Stimulated activated naive CD8-positive, alpha-beta T cell treated with anti-CD3 and anti-CD28 coated beads, Interleukin-15, amount 100 ng/mL, for 72 hours (primary cell): ENCODE measurements around the gene NMRK1.

ENCODE experiments used
- ATAC-seq: fragments of 150-1000 bp; cut with Tn5 transposase; 2 replicates; pipeline ENCODE4 v1.10.0; 2021; ENCODE audit warnings: mild to moderate bottlenecking, moderate library complexity
- DNase-seq, 2 donors: peaks; one replicate each; pipeline ENCODE4 v3.0.0; 2021 to 2022
- H3K27ac Mint-ChIP-seq, 2 donors: one replicate each; pipeline ENCODE4 v1.8.0; 2022; ENCODE audit warnings: mild to moderate bottlenecking in 2 of 2, mixed read lengths in 2 of 2, moderate library complexity in 2 of 2
- H3K27me3 Mint-ChIP-seq: one replicate; pipeline ENCODE4 v1.8.0; 2022; ENCODE audit warnings: mixed read lengths
- H3K4me1 Mint-ChIP-seq: one replicate; pipeline ENCODE4 v1.8.0; 2022; ENCODE audit warnings: mild to moderate bottlenecking, mixed read lengths
- H3K4me3 Mint-ChIP-seq, 2 donors: one replicate each; pipeline ENCODE4 v1.8.0; 2022; ENCODE audit warnings: mild to moderate bottlenecking in 2 of 2, mixed read lengths in 2 of 2, moderate library complexity in 1 of 2
- H3K9me3 Mint-ChIP-seq, 2 donors: one replicate each; pipeline ENCODE4 v1.8.0; 2022; ENCODE audit warnings: mixed read lengths in 2 of 2

NMRK1 gene

DNA sequence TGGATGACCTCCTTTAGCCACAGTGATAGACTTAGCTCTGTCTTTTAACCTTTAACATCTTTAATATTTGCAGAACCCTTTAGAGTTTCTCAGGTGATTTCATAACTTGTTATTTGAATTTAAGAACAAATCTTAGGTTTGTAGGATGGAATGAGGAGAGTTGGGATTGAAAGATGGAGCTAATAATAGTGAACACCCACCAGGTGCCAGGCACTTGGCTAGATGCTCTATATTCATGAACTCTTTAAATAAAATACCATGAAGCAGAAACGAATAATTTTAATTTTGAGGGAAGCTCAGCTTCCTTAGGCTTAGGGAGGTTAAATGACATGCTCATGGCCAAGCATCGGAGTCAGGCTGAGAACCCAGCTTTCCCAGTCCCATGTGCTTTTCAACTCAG, 40.4 kb downstream of the NMRK1 start:
- no peaks in the 10 kb centered on the region for H3K4me1 Mint-ChIP-seq
- H3K4me3 Mint-ChIP-seq, result no peak overlapping the region
- ATAC-seq, result no peak
- no peaks in the 10 kb centered on the region for H3K9me3 Mint-ChIP-seq
- no peak for DNase-seq
- peaks cover 12% of the 10 kb centered on the region for H3K27me3 Mint-ChIP-seq
- no peak overlapping the region for H3K27ac Mint-ChIP-seq

DNA sequence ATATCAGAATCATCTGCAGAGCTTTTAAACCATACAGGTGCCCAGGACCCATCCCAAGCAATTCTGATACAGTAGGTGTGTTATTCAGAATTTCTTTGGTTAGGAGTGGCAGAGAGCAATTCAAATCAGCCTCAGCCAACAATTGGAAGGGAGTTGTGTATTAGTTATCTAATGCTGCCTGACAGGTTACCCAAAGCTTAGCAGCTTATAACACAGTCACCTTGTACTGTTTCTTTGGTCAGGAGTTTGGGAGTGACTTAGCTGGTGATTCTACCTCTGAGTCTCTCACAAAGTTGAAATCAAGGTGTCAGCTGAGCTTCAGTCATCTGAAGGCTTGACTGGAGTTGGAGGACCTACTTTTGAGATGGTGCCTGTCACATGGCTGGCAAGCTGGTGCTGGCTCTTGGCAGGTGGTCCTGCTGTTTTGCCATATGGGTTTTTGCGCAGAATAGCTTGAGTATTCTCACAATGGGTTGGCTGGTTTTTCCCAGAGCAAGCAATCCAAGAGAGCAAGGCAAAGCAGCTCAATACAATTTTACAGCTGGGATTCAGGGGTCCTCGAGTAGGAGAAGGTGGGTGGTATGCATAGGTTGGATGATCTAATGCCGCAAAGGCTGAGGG, 41.1 kb downstream of the NMRK1 start:
- ATAC-seq (no peak), DNase-seq (no peak)
- Mint-ChIP-seq H3K27ac (no peak overlapping the region), H3K9me3 (no peaks in the 10 kb centered on the region), H3K27me3 (peaks cover 12% of the 10 kb centered on the region), H3K4me3 (no peak overlapping the region), H3K4me1 (no peaks in the 10 kb centered on the region)

DNA sequence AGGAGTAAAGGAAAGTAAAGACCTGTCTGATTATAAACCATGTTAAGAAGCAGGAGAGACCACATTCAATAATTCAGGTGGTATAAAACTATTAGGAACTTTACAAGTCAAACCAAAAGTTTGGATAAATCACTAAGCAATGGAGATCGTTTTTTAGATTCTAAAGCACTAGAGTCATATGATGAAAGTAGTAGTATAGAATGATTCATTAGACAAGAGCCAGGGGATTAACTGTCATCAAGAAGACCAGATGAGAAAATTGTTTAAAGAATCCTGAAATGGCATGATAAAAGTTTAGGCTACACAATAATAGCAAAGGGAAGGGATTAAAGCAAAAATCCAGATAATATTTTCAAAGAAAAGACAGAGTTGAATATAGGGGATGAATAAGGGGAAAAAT, 46.9 kb downstream of the NMRK1 start:
- H3K27ac Mint-ChIP-seq, result no peak overlapping the region
- no peaks in the 10 kb centered on the region for H3K9me3 Mint-ChIP-seq
- peaks cover 12% of the 10 kb centered on the region for H3K27me3 Mint-ChIP-seq
- H3K4me1 Mint-ChIP-seq, result peaks cover 10% of the 10 kb centered on the region
- ATAC-seq (no peak), DNase-seq (no peak)
- H3K4me3 Mint-ChIP-seq, result no peak overlapping the region

DNA sequence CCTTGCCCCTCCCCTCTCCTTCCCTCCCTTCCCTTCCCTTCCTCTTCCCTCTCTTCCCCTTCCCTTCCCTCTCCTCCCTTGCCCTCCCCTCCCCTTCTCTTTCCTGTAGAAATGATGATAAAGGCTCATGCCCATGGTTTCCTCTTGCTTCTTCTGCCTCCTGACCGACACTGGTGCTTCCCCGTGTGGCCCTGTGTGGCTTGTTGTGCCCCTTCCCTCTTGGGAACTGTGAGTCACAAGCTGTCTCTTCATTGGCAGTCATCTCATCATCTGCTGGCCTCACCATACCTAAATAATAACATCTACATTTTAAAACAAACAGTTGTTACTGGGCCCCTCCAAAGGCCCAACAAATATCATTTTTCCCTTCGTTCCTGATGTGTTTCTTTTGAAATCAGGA, 48.2 kb downstream of the NMRK1 start:
- H3K27ac Mint-ChIP-seq, result no peak overlapping the region
- H3K27me3 Mint-ChIP-seq, result peaks cover under 1% of the 10 kb centered on the region
- no peaks in the 10 kb centered on the region for H3K9me3 Mint-ChIP-seq
- peaks cover 10% of the 10 kb centered on the region for H3K4me1 Mint-ChIP-seq
- DNase-seq (peak in 1 of 2 donors; percentile 17), ATAC-seq (peak; percentile 66)
- no peak overlapping the region for H3K4me3 Mint-ChIP-seq

DNA sequence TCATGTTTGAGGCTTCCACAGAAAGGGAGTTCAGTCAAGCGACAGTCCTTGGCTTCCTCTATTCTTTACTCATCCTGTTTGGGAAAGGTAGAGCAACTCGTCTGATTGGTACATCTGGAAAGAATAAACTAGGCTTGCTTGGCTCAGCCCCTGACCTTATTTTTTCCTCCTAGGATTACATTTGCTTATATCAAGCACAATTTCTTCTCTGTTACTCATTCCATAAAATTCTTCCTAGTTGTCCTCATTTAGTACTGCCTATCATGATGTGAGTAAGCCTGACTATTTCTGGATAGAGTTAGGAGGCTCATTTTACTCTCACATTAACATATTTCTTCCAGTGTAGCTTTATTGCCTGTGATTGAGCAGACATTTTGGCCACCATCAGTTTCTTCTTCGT, 48.9 kb downstream of the NMRK1 start:
- no peak for ATAC-seq
- Mint-ChIP-seq H3K27me3 (no peaks in the 10 kb centered on the region), H3K4me1 (peaks cover 10% of the 10 kb centered on the region), H3K27ac (no peak overlapping the region), H3K9me3 (no peaks in the 10 kb centered on the region), H3K4me3 (no peak overlapping the region)
- DNase-seq, result no peak

DNA sequence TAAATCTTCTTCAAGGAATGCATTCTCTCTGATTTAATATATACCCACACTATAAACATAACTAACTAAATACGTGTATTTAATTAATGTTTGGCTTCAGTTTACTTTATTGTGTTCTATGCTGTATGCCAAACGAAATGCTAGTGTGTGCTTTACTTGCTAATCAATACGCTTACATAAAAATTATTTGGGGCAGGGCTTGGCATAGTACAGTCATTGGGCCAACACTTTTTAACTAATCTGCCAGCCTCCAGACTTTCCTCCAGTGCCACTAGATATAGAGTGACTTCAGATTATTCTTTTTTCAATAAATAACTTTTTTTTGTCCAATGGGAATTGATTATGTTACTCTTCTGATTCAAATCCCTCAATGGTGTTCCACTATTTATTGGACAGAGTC, 51.2 kb downstream of the NMRK1 start:
- H3K4me1 Mint-ChIP-seq, result peaks cover 10% of the 10 kb centered on the region
- DNase-seq (no peak), ATAC-seq (no peak)
- H3K27me3 Mint-ChIP-seq, result no peaks in the 10 kb centered on the region
- H3K4me3 Mint-ChIP-seq, result no peak overlapping the region
- H3K27ac Mint-ChIP-seq, result no peak overlapping the region
- H3K9me3 Mint-ChIP-seq, result no peaks in the 10 kb centered on the region

DNA sequence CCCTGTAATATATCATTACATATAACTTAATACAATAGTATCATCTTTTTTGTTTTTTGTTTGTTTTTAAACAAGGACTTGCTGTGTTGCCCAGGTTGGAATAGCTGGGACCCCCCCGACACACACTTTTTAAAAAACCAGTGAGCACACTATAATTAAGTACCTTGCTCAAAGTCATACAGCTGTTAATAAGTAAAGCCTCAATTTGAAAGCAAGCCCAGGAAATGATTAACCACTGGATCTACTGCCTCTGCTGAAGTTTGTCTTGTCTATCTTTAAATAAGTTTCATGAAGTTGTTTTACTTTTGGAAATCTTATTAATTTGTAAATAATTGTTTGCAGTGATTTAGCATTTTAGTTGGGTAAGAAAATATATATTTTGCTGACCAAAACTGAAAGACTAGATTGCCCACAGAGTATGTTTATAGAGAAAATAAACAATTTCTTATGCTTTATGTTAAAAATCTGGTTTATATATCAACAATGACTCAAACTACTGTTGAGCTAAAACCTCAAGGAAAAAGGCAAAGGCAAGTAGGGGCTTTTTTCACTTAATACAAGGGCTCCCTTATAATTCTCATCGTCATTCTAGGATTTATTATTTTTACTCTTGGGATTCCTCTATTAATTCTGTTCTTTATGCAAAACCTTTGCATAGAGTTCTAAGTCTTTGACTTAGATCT, 54.0 kb downstream of the NMRK1 start:
- H3K27ac Mint-ChIP-seq, result no peak overlapping the region
- ATAC-seq, result no peak
- H3K27me3 Mint-ChIP-seq, result no peaks in the 10 kb centered on the region
- H3K4me1 Mint-ChIP-seq, result peaks cover 2% of the 10 kb centered on the region
- H3K4me3 Mint-ChIP-seq, result no peak overlapping the region
- DNase-seq, result no peak
- H3K9me3 Mint-ChIP-seq, result no peaks in the 10 kb centered on the region

DNA sequence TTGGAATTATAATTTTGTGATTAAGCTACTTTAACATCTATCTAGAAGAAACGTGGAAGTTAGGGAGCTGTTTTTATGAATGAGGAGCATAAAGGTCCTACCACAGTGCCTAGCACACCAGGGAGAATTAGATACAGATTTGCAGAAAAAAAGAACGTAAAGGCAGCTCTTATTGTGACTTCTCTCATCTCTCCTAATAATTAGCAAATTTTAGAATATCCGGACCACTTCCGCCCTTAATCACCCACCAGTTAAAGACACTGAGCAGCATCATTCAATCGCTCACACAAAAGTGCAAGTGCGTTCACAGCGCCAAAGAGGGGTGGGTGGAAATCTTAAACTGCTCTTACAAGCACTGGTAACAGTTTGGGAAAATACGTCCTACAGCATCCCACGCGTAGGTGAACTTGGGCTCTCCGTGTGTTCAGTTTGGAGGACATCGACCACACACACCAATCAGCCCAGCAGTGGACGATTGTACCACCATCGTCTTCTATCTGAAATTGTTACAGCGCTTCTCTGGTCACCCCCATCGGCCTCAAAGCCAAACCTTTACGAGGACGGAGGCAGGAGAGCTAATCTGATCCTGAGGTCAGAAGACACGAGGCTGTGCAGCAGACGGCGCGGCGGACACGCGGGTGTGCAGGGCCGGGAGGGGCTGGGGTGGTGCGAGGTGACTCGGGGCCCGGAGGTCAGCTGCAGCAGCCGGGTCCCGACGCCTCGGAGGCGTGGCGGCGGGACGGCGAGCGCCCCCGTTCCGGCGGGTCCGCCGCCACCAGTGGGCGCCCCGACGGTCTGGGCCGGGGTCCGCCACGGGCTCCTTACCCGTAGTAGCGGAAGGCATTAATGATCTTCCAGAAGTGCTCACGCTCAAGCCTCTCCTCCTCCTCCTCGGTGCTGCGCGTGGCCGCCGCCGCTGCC, 60.5 kb downstream of the NMRK1 start:
- Mint-ChIP-seq H3K4me1 (peaks cover 45% of the 10 kb centered on the region), H3K27ac (peak overlapping the region; percentile 95 to 96), H3K27me3 (no peaks in the 10 kb centered on the region), H3K4me3 (peak overlapping the region; percentile 76 to 83), H3K9me3 (no peaks in the 10 kb centered on the region)
- DNase-seq, result peak in 1 of 2 donors; percentile 67
- ATAC-seq, result peak; percentile 58

DNA sequence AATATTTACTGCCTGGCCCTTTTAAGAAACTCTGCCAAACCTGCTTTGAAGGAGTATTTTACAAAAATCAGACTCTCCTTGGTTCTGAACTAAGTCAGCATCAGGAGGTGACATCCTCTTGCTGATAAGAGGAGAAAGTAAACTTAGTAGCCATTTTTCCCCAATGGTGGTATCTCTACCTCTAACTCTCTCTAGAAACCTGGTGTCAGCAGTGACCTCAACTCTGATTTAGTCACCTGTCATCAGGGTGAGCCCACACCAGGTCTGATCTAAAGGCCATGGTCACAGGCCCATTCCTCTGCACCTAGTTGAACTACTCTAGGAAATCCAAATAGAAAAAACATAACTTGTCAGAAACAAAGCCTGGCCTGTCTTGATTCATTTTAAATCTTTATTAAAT, 64.1 kb downstream of the NMRK1 start:
- Mint-ChIP-seq H3K27me3 (no peaks in the 10 kb centered on the region), H3K4me1 (peaks cover 62% of the 10 kb centered on the region), H3K9me3 (peaks cover 0 to 5% of the 10 kb centered on the region in 2 donors), H3K27ac (no peak overlapping the region), H3K4me3 (peak overlapping the region in 1 of 2 donors; percentile 42)
- DNase-seq, result peak in 1 of 2 donors; percentile 33
- peak; percentile 32 for ATAC-seq

DNA sequence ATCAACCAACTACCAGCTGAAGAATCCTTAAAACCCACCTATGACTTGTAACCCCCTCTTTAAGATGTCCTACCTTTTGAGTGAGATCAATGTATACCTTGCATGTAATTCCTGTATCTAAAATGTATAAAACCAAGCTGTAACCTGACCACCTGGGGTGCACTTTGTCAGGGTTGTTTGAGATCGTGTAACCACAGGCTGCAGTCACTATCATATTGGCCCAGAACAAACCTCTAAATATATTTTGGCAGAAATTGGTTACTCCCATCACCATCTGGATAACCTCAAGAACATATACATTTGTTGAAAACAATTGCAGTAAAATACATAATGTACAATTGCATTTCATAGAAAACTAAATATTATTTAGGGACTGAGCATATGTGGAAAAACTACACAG, 68.3 kb downstream of the NMRK1 start:
- H3K4me3 Mint-ChIP-seq, result no peak overlapping the region
- DNase-seq (no peak), ATAC-seq (no peak)
- H3K27ac Mint-ChIP-seq, result no peak overlapping the region
- peaks cover 0 to 5% of the 10 kb centered on the region in 2 donors for H3K9me3 Mint-ChIP-seq
- peaks cover 41% of the 10 kb centered on the region for H3K4me1 Mint-ChIP-seq
- H3K27me3 Mint-ChIP-seq, result no peaks in the 10 kb centered on the region

DNA sequence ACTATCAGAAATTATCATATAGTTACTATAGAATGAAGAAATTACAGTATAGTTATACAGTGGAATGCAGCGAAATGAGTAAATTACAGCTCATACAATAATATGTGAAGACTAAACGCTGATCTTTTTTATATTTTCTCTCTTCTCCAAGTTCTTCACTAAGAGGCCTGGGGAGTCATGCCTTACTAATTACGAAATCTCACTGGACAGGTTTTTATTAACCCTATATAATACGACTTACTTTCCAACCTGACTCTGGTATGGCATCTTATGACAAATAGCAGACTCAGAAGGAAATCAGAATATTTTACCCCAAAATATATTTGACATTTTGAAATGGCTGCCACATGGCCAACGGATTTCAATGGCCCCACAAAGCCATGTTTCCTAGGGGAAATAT, 68.9 kb downstream of the NMRK1 start:
- no peak overlapping the region for H3K4me3 Mint-ChIP-seq
- peaks cover 0 to 5% of the 10 kb centered on the region in 2 donors for H3K9me3 Mint-ChIP-seq
- DNase-seq (no peak), ATAC-seq (no peak)
- H3K4me1 Mint-ChIP-seq, result peaks cover 35% of the 10 kb centered on the region
- H3K27me3 Mint-ChIP-seq, result no peaks in the 10 kb centered on the region
- H3K27ac Mint-ChIP-seq, result no peak overlapping the region

DNA sequence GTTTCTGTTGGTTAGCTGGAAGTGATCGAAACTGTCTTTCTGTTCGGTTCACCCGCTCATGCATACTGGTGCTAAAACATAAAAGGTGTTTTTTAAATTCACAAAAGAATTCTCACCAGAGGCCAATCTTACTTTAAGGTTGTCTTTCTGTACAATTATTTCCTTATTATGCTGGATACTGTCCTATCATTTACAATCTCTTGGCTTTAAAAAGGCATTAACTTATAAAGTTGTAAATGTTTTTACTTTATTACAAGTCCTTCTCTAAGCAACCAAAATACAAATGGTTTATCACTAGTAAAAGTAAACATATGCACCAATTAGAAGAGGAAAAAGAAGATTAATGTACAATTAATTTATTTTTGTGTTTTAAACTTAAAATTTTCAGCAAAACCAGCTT, 70.6 kb downstream of the NMRK1 start:
- ATAC-seq, result no peak
- H3K27ac Mint-ChIP-seq, result peak overlapping the region in 1 of 2 donors; percentile 6
- H3K4me3 Mint-ChIP-seq, result no peak overlapping the region
- H3K4me1 Mint-ChIP-seq, result peaks cover 24% of the 10 kb centered on the region
- peaks cover 0 to 5% of the 10 kb centered on the region in 2 donors for H3K9me3 Mint-ChIP-seq
- no peaks in the 10 kb centered on the region for H3K27me3 Mint-ChIP-seq
- DNase-seq, result no peak

DNA sequence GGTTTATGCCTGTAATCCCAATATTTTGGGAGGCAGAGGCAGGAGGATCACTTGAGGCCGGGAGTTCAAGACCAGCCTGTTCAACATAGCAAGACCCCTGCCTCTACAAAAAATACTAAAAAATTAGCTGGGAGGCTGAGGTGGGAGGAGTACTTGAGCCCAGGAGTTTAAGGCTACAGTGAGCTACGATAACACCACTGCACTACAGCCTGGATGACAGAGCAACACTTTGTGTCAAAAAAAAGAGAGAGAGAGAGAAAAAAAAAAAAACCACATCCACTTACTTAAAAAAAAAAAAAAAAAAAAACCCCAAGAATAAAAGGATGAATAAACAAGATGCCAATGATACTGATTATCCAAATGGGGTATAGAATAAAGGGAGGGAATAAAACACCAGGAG, 74.2 kb downstream of the NMRK1 start:
- DNase-seq, result no peak
- H3K27me3 Mint-ChIP-seq, result no peaks in the 10 kb centered on the region
- ATAC-seq, result no peak
- no peak overlapping the region for H3K4me3 Mint-ChIP-seq
- H3K9me3 Mint-ChIP-seq, result no peaks in the 10 kb centered on the region
- H3K27ac Mint-ChIP-seq, result peak overlapping the region in 1 of 2 donors; percentile 84
- H3K4me1 Mint-ChIP-seq, result peaks cover 24% of the 10 kb centered on the region
